ENCODE results near the gene ARHGEF5.
"Not testable (repeated sequence)": the region's sequence is repeated elsewhere in the genome, so short reads cannot be mapped to it uniquely, and the experiment has no call there.

The ARHGEF5 gene

DNA sequence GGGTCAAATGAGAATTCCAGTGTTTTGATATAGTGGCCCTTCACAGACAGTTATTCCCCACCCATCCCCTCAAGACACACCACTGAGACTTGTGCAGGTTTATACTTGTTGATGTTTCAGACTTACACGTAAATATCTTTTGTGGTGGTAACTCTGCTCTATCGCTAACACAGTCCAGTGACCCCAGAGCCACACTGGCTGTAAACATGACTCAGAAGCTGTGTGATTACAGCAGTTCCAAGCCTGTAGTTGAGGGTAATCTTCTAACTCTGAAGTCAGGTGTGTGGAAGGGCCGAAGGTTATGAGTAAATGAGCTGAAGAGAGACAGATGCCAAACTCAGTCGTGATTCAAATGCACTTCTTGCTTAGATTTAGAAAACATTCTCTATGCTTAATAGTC lies 28.9 kb downstream of the ARHGEF5 start:
- DNase-seq (ENCODE audit: low read depth), result peak; percentile 4

DNA sequence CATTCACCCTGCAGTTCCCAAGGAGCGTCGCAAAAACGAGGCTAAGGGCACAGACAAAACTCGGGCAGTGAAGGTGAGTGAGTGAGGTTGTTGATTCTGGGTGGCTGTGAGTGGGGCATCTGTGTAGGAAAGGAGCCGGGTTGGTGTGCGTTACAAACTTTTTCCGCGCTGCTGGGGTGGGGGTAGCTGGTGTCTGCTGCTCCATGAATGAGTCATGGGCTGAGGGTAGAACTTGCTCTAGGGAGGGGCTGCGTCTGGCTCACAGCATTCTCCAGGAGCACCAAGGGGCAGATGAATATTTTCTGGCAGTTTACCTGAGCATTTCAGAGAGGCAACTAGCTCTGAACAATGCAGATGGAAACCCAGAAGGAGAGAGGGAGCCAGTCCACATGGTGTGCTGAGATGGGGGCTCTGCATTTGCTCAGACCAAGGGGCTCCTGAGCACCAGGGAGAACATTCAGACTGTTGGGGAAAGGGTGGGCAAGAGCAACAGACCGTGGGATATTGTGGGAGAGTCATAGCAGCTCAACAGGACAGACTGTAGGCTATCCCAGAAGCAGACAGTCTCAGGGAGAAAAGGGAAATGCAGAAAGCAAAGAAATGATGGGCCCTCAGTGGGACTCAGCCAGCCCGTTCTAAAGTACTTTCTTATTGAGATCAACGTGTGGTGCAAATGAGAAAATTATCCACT lies 29.5 kb downstream of the ARHGEF5 start:
- DNase-seq (ENCODE audit: low read depth), result peak; percentile 35

DNA sequence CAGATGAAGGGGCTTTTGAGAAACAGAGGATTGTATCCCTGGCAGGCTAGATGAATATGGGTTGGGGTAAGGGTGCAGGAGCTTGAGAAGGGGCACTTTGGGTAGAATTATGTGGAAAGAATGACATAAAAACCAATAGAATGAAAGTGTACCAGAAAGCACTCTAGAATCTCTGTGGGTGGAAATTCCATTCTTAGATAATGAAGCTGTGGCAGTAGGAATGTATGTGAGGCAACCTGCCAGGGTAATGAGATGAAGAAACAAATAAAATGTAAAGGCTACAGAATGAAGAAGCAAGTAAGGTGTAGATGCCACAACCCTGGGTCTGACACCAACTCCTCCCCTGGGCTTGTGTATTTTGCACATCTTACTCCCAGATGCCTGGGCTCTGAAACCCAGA lies 31.5 kb downstream of the ARHGEF5 start:
- DNase-seq (ENCODE audit: low read depth), result peak; percentile 74

DNA sequence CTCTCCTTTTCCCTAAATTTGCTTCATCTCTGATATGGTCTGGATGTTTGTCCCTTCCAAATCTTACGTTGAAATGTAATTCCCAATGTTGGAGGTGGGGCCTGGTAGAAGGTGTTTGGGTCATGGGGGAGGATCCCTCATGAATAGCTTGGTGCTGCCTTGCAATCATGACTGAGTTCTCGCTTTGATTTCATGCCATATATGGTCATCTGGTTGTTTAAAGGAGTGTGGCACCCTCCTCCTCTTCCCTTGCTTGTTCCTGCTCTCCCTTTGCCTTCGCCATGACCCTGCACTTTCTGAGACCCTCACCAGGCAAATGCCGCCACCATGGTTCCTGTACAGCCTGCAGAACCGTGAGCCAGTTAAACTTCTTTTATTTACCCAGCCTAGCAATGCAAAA lies 33.7 kb downstream of the ARHGEF5 start:
- DNase-seq (ENCODE audit: low read depth), result peak; percentile 12

DNA sequence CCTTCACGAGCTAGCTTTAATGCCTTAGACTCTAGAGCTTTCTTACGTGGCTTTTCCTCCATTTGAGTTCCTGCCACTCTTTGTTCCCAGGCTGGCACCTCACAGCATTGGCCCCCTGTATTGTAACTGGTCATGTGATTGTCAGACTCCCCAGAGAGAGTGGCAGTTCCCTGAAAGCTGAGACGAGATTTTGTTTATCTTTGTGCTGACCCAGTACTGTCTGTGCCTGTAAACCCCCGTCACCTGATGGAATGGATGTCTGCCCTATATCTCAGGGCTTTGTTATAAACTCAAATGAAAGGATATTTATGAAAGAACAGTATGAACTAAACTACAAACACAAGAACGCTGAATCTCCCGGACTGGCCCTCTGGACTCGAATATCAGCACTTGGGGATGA lies 35.3 kb downstream of the ARHGEF5 start:
- no peak for DNase-seq (ENCODE audit: low read depth)

DNA sequence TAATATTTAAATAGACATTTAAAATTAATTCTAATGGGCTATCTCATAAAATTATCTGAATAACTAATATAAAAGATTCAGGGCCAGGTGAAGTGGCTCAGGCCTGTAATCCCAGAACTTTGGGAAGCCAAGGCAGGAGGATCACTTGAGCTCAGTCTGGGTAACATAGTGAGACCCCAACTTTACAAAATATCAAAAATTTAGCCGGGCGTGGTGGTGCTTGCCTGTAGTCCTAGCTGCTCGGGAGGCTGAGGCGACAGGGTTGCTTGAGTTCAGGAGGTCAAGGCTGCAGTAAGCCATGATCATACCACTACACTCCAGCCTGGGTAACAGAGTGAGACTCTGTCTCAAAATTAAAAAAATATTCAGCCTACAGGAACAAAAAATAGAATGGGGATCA lies 35.8 kb downstream of the ARHGEF5 start:
- DNase-seq (ENCODE audit: low read depth), result no peak

DNA sequence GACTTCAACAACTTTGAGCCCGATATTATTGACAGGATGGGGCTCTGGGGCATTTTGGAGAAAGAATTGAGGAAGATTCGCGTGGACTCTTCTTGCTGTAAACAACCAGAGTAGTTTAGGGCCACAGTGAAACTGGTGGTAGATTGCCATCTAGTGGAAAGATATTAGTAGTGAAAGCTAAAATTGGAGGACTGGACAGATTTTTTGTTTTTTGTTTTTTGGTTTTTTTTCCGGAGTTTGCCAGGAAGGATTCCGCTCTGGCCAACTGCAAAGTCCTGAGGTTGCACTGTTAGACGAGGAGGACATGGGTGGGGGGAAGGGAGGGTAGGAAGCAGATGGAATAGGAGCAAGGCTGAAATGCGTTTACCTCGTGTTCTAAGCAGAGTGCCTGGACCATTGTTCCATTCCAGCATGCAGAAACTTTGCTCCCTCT lies 36.6 kb downstream of the ARHGEF5 start:
- peak; percentile 58 for DNase-seq (ENCODE audit: low read depth)

DNA sequence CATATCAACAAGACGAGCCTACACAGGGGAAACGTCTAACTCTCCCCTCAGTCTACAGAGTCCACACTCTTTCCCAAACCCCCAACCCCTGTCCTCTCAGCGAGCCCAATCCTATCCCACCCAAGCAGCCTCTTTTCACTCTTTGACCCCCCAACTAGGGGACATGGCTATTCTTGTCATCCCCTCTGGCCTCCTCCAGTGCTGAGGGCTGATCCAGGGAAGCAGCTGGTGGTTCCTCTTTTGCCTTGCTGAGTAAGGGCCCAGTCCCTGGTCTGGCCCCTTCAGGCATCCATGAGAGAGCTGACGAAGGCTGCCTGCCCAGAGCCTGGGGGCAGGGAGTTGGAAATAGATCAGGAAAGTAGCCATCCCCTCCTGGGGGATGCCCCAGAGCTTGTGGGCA lies 41.9 kb downstream of the ARHGEF5 start:
- no peak for DNase-seq (ENCODE audit: low read depth)

DNA sequence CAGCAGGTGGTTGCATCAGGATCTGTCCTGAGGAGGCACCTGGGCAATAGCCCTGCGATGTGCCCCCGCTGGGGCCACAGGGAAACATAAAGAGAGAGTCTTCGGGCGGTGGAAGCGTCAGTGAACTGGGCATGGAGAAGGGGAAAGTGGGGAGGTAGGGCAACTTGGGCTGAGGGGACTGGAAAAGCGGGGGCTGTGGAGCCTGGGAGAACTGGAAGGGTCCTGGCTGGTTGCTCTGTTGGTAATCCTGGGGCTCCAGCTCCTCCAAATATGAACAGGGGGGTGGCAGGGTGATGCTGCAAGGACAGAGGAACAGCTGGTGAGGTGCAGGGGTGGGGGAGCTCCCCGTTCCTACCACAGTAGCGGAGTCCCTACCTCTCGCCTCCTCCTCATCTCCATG lies 43.1 kb downstream of the ARHGEF5 start:
- DNase-seq (ENCODE audit: low read depth), result no peak

DNA sequence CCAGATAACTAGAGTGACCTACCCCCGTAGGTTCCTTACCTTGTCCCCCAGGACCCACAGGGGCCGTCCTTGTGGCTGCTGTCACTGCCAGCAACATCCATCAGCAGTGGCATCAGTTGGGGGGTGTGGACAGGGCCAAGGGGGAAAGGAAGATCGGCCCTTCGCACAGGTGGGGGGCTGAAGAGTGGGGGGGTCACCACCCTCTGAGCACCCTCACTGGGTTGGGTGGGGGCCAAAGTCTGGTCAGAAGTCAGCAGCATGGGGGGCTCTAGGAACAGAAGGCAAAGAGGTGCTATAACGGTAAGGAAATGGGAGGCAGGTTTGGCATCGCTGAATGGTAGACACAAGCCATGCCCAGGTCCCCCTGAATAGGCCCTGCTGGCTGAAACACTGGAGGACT lies 43.7 kb downstream of the ARHGEF5 start:
- DNase-seq (ENCODE audit: low read depth), result no peak

DNA sequence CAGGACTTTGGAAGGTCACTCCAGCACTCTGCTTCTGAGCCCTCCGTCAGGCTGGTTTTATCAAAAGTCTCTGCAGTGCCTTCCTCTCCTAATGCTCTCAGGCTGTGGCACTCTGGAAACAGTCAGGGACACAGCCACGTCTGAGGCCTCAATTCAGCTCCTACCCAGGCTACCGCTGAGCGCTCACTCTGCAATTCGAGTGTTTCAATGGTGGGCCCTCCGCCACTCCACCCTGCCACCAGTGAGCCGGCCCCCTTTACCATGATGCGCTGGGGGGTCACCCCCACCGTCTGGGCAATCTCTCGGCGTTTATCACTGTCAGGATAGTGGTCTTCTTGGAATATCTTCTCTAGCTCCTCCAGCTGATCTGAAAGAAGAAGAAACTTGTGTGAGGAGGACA lies 44.7 kb downstream of the ARHGEF5 start:
- DNase-seq (ENCODE audit: low read depth), result no peak

DNA sequence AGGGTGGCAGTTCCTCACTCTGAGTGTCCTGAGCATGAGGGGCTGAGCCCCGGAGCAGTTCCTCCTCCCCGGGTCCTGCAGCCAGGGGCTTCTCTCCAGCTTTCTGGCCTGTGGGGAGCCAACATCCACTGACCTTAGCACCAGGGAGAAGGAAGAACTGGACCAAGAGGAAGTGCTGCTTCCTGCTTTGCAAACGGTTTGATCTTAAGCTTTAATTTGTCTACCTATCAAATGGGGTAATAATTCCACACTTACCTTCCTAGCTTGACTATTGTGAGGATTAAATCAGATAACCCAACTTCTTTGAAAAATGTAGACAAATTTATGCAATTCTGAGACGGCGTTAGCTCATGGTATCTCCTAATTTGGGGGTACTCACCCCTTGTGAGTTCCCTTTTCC lies 46.3 kb downstream of the ARHGEF5 start:
- DNase-seq (ENCODE audit: low read depth), result no peak

DNA sequence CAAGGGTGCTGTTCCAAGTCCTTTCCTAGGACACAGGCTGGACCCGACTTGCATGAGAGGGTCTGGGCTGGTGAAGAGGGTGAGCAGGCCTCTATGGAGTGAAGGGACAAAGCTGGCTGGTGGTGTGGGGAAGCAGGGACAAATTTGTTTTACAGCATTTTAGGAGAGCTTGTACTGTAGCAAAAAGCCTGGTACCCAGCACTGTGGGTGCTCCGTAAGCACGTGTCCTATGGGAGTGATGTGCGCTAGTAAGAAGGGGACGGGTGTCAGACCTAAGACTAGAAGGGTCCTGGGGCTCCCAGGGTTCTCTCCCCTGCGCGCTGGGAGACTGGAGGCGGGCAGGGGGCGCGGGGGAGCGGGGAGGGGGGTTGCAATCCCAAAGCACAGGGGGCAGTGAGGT lies 47.9 kb downstream of the ARHGEF5 start:
- DNase-seq (ENCODE audit: low read depth), result no peak

DNA sequence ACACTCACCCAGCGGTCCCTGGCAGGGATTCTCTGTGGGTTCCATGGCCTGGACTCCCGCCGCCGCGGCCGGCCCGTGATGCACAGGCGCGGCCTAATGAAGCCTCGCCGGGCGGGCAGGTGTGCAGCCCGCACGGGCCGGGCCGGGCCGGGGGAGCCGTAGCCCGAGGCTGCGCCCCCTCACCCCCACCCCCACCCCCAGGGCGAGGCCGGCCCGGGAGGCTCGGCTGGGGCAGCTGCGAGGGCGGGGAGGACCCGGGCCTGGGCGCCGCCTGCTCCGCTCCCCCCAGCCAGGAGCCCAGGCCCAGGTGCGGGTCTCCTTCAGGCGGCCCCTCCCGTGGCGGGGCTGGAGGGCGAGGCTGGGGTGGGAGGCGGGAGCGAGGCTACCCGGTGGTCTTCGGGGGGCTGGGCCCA lies 48.5 kb downstream of the ARHGEF5 start, which contains the start of gene NOBOX:
Gene NOBOX (minus strand): TSS at position 45 of the 413 bp plus-strand sequence.
- DNase-seq (ENCODE audit: low read depth), result no peak

DNA sequence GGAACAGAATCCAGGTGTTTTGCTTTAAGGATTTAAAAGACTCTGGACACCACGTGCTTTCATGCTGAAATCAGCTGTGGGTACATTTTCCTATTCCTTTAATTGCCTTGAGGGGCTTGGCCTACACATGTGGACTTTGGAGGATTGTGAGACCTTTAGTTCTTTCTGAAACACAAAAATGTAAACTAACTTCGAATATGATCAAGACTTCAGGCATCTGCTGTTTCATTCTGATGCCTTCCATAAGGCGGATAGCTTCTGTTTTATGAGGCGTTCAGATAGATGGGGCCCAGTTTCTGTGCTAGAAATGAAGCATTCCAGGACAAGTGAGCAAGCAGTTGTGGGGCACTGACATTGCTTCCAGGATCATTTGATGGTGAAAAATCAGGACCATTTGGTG lies 49.7 kb downstream of the ARHGEF5 start:
- DNase-seq (ENCODE audit: low read depth), result peak; percentile 57

DNA sequence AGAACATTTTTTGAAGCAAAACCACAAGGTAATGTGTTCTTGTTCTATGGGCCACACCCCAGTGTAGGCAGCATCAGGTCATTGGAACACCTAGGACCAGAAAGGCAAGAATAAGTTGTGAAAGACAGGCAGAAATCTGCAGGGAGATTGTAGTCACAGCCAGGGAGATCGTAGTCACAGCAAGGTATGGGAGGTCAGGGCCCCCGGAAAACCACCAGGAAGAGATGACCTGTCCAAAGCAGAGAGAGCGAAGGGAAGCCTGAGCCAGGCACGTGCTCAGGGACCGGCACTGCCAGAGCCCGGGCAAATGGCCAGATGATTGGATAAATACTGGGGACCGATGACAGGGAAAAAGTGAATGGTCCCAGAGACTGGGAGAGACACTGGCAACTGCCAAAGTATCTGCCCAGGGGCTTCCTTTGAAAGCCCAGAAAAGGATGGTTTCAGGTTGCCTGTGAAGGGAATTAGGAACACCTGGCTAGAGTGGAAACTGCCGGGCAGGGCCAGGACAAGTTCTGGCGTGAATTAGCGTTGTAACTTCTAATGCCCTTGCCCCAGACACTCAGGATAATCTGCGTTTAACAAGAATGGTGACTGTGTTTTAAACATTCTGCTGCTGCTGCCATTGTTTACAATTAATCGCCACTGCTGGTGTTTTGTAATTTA lies 52.2 kb downstream of the ARHGEF5 start:
- DNase-seq (ENCODE audit: low read depth), result no peak

DNA sequence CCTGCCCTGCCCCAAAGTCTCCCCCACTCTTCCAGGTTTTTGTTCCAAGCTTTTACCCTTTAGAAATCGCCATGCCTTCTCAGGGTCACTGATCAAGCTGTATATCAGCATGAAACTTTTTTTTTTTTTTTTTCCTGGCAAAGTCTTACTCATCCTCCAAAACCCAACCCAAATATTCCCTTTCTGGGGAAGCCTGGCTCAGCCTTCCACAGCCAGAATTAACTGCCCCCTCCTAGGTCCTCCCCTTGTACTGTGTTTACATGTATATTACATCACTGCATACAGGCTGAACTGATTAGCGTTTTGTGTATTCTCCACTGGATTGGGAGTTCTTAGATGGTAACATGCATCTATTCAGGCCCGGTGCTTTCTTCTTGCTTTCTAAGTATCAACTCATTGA lies 52.9 kb downstream of the ARHGEF5 start:
- peak; percentile 26 for DNase-seq (ENCODE audit: low read depth)

DNA sequence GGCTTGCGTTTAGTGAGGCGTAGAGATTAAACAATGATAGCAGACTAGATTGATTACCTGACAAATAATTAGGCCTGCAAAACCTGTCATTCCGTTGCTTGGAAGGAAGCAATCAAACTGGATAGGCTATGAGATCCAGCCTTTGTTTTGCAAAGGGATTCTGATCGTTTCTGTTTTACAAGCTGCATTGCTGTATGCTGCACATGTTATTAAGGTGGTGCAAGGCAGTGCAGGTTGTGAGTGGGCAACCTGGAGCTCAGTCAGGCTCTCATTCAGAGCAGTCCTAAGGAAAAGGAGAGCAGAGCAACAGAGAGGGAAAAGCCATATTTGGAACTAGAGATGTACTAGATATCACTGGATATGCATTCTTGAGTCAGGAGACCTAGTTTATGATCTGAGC lies 55.2 kb downstream of the ARHGEF5 start:
- DNase-seq (ENCODE audit: low read depth), result no peak

DNA sequence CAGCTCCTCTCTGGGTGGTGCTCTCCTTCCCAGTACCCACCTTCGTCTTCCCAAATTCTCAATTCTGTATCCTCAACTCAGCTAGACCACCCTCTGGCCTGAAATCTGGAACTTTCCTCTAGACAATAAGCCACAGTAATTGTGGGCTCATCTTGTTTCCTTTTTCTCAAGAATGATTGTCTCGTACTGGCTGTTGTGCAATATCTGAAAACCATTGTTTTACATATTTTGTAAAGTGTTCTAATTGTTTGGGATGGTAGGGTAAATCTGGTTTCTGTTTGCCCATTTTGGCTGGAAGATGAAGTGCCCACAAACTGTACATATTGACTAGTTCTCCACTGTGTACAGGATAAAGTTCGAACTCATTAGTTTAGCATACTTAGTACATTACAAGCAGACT lies 59.6 kb downstream of the ARHGEF5 start:
- no peak for DNase-seq (ENCODE audit: low read depth)

DNA sequence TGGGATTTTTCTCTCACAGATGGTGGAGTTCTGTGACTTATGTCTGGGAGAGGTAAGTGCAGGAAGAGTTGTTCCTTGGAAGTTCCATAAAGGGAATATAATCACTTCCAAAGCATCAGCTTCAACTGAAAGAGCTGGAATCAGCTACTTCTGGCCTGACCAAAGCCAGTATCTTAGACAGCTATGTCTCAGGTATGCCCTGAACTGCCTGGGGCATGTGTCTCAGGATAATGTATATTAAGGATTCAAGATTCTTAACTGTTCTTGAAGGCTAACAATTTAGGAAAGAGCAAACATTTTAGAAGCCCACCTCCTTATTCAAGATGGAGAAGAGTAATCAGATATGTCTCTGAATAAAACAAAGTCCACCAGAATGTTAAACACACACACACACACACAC lies 60.7 kb downstream of the ARHGEF5 start:
- no peak for DNase-seq (ENCODE audit: low read depth)

DNA sequence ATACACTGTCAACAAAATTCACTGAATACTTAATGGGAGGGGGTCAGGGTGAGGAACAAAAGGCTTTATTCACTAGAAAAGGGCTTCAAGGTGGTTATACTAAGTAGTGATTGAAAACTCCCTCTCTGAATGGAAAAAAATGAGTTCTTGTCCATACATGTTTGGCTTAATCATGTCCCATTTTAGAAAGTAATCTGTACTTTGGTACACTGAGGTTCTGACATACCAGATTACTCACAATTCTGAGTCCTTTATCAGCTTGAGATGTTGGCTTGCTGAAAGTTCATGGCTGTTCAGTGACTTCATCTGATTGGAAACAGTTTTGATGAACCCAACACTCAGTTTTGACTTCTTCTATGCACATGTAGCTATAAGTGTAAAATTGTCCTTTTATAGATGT lies 61.1 kb downstream of the ARHGEF5 start:
- DNase-seq (ENCODE audit: low read depth), result no peak

DNA sequence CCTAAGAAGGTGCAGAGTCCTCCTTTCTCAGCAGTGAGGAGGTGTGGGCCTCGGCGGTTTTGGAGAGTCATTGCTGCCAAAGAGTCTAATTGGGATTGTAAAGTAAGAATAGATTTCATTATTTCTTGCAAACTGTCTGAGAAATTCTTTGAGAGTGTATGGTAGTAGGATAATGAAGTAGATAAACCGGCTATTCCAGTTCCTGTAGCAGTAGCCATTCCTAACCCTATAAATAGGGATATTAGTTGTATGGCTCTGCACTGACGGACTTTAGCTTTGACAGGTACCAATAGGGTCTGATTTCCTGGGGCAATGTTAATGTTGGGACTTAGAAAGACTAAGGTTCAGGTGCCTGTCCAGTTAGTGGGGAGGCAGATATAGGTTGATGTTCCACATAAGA lies 63.7 kb downstream of the ARHGEF5 start:
- DNase-seq (ENCODE audit: low read depth), result not testable (repeated sequence)

DNA sequence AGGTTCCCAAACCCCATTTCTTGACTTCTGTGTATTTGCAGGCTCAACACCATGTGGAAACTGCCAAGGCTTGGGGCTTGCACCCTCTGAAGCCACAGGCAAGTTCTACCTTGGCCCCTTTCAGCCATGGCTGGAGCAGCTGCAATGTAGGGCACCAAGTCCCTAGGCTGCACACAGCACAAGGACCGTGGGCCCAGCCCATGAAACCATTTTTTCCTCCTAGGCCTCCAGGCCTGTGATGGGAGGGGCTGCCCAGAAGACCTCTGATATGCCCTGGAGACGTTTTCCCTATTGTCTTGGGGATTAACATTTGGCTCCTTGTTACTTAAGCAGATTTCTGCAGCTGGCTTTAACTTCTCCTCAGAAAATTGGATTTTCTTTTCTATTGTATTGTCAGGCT lies 72.3 kb downstream of the ARHGEF5 start:
- not testable (repeated sequence) for DNase-seq (ENCODE audit: low read depth)

DNA sequence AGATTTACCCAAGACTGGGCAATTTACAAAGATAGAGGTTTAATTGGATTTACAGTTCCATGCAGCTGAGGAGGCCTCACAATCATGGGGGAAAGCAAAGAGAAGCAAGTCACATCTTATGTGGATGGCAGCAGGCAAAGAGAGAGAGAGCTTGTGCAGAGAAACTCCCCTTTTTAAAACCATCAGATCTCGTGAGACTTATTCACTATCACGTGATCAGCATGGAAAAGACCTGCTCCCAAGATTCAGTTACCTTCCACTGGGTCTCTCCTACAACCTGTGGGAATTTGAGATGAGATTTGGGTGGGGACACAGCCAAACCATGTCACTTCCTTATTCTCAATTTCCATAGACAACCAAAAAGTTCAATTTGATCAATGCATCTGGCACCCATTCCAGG lies 73.2 kb downstream of the ARHGEF5 start:
- DNase-seq (ENCODE audit: low read depth), result no peak

All from EH (cell line).